ENCODE measurements around the gene GABRA5. TPM values are rescaled to one million over a fixed set of nuclear protein-coding genes. Genes with fewer than 3 reads are reported as not detected.
A peak's percentile ranks its signal among the peaks of the same experiment; 100 is the strongest.

Gene GABRA5
- total and polyA plus RNA-seq, 11 donors: not detected

GRCh38 chr15:26968806-26969205 lies 101.9 kb downstream of the GABRA5 start:
- H3K9me3 ChIP-seq: no peaks in the 10 kb centered on the region
- DNase-seq: no peak
- H3K27me3 ChIP-seq: peaks cover 4 to 57% (median 30%) of the 10 kb centered on the region in 9 donors
- intact Hi-C loops (cut with DNase I): no loop called here
- H3K36me3 ChIP-seq: no peaks in the 10 kb centered on the region
- TF ChIP-seq POLR2A (IDR thresholded peaks at IDR 0.05): no peak
- no peak for TF ChIP-seq CTCF (IDR thresholded peaks at IDR 0.05)
- H3K4me1 ChIP-seq: peaks cover 0 to 10% (median 0%) of the 10 kb centered on the region in 12 donors
- H3K4me3 ChIP-seq: no peak overlapping the region
- 58 to 69% (median 63%) methylated on average over 2 of the region's 2 CpGs for WGBS, 4 donors
- no peak for ATAC-seq
- no peak overlapping the region for H3K27ac ChIP-seq

DNA sequence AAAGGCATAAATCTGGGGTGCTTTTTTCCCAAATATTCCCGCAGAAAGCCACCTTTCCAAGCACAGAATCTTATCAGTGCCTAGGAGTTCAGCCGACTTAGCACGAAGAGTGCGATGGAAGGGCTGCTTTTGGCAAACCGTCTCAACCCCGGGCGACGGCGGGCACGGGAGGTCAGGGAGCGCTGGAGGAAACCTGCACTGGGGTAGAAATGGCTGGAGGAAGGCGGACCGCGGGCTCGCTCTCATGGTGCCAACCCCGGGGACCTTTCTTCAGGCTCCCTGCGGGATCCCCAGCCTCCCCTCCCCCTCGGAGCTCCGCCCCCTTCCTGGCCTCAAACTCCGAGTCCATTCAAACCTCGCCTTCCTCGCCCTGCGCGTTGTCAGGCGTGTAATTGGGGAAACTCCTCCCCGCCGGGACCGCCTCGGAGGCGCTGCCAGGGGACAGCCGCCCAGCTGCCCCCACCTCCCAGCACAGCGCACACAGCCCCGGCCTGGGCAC lies 103.9 kb downstream of the GABRA5 start, which contains the start of gene GABRG3:
GABRG3 (plus strand) TSS at position 470 of the 499 bp plus-strand sequence.
- Histone ChIP-seq H3K4me3 (peak within 1 kb of the TSS in 1 of 12 donors; percentile 33), H3K4me1 (peaks cover 0 to 10% (median 0%) of the 10 kb centered on the region in 12 donors), H3K27me3 (peaks cover 4 to 57% (median 30%) of the 10 kb centered on the region in 9 donors), H3K36me3 (no peaks in the 10 kb centered on the region), H3K9me3 (no peaks in the 10 kb centered on the region), H3K27ac (no peak within 1 kb of the TSS)
- ATAC-seq (no peak), DNase-seq (no peak)
- intact Hi-C loops (cut with DNase I): loop anchor here in 1 of 10 donors (10.0 kb wide), 1 partner anchor 64 kb away; no protein-coding TSS in a partner anchor
- no peak for TF ChIP-seq POLR2A (IDR thresholded peaks at IDR 0.05)
- TF ChIP-seq CTCF (IDR thresholded peaks at IDR 0.05): no peak
- WGBS, 4 donors: 2 to 5% (median 3%) methylated on average over 13 to 33 of the region's 33 CpGs

- ATAC-seq (no peak), DNase-seq (peak in 1 of 5 donors; percentile 56)
- H3K27me3 ChIP-seq: peaks cover 4 to 57% (median 30%) of the 10 kb centered on the region in 9 donors
- H3K4me3 ChIP-seq: peak overlapping the region in 1 of 12 donors; percentile 33
- TF ChIP-seq CTCF (IDR thresholded peaks at IDR 0.05) (no peak), POLR2A (IDR thresholded peaks at IDR 0.05) (no peak)
- WGBS, 4 donors: 3 to 5% (median 3%) methylated on average over 44 to 72 of the region's 72 CpGs
- H3K36me3 ChIP-seq: no peaks in the 10 kb centered on the region
- no peak overlapping the region for H3K27ac ChIP-seq
- peaks cover 0 to 10% (median 0%) of the 10 kb centered on the region in 12 donors for H3K4me1 ChIP-seq
- H3K9me3 ChIP-seq: no peaks in the 10 kb centered on the region
- intact Hi-C loops (cut with DNase I): loop anchor here in 1 of 10 donors (10.0 kb wide), 1 partner anchor 63 kb away; no protein-coding TSS in a partner anchor
These were observed 104.6 kb downstream of the GABRA5 start for GRCh38 chr15:26971271-26972018.

DNA sequence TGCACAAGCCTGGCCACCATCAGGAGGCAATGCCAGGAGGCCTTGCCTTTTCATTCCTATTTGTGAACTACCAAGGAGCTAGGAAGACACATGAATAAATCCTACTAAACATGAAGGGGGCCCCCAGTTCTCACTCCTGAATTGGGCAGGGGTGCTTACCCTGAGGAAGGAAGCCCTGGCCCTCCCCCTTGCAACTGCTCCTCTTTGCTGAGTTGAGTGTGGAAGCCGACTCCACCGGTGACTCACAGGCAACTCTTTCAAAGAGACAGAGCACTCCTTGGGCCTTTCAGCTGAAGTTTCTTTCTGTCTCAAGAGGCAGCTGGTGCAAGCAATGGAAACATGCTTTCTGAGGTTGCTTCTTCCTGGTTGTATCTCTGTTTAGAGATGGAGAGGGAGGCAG lies 105.8 kb downstream of the GABRA5 start:
- Histone ChIP-seq H3K4me3 (no peak overlapping the region), H3K9me3 (no peaks in the 10 kb centered on the region), H3K36me3 (no peaks in the 10 kb centered on the region), H3K27ac (no peak overlapping the region), H3K4me1 (peaks cover 0 to 10% (median 0%) of the 10 kb centered on the region in 12 donors), H3K27me3 (peaks cover 4 to 49% (median 29%) of the 10 kb centered on the region in 9 donors)
- 34 to 55% (median 44%) methylated on average over 2 of the region's 2 CpGs for WGBS, 4 donors
- intact Hi-C loops (cut with DNase I): loop anchor here in 1 of 10 donors (10.0 kb wide), 1 partner anchor 62 kb away; no protein-coding TSS in a partner anchor
- no peak for TF ChIP-seq CTCF (IDR thresholded peaks at IDR 0.05)
- DNase-seq: no peak
- ATAC-seq: no peak
